HG03354 (cell line): Measurements from ENCODE around the gene TMEM151A.

Experiments used
- ATAC-seq: cut with Tn5 transposase; IDR thresholded peaks from one replicate; pipeline ENCODE4 v1.9.1; 2021; ENCODE audit warnings: mild to moderate bottlenecking; ENCODE audit not compliant: unreplicated experiment, poor library complexity, severe bottlenecking

TMEM151A gene

GRCh38 chr11:66333220-66333877, 41.7 kb downstream of the TMEM151A start:
- no peak for ATAC-seq

GRCh38 chr11:66333896-66334604, 42.4 kb downstream of the TMEM151A start:
- ATAC-seq: no peak

DNA sequence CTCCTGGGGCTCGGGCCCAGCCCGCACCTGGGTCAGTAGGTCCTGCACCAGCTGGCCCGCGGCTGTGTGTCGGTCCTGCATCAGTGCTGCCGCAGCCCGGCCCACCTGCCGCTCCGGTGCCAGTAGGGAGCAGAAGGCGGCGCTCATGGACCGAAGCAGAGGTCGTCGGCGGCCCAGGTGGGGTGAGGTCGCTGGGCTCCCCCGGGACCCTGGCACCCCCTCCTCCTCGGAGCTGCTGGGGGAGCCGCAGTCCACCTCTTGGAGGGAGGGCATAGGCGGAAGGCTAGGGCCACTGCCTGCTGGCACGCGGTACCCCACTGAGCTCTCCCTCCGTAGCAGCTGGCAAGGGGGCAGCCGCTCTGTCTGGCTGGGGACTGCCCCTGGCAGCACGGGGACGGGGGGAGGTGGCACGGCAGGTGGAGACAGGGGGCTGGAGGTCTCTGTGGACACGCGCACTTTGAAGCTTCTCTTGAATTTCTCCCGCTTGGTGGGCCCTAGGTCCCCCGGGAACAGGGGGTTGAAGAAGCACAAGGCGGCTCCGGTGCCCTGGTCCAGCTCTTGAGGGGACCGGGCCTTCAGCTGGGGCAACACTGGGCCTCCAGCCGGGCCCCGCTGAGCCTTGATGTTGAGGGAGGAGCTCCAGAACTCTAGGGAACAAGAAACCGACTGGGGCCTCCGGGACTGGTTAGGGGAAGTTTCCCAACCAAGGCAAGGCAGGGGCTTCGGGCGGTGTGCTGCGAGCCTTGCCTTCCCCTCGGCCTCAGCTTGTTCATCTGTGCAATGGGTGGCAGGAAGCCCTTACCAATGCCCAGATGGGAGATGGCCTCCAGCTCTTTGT, 43.1 kb downstream of the TMEM151A start:
- ATAC-seq: no peak

GRCh38 chr11:66335531-66336233, 44.0 kb downstream of the TMEM151A start:
- ATAC-seq: no peak

DNA sequence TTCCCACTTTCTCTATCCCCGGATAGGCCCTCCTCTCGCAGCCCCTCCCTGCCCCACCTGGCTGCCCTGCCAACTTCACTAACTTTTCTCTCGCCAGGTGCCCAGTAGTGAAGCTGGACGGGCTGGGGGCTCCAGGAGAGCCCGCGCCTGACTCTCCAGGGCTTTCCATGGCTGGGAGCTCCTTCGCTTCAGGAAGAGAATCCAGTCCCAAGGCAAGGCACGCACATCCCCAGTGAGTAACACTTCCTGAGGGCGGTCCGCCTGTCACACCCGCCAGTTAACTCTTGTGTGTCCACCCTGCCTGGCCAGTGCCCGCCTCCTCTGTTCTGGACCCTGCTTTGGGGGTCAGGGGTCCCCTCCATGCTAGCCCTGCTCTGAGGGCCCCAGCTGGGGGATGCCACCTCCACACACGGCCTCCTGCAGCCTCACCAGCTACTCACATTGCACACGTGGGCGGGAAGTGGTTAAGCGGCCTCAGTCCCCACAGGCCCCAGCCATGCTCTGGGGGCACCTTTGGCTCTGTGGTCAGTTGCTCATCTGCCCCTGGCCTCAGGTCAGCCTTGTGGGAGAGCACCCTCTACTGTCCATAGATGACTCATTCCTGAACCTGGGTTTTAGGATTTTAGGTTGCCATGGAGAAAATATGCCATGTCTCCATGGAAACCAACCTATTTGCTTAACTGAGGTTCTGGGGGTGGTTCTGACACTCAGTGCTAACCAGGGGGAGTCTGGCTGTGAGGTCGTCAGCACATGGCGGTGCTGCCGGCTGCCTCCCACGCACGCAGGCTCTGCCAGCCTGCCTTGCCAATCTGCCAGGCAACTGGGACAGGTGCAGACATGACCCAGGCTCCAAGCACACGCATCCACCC, 44.8 kb downstream of the TMEM151A start, which contains the start of gene RIN1:
RIN1 (minus strand) TSS at position 201 of the 869 bp plus-strand sequence; CDS start at position 169, 32 bp downstream.
- peak; percentile 59 for ATAC-seq

DNA sequence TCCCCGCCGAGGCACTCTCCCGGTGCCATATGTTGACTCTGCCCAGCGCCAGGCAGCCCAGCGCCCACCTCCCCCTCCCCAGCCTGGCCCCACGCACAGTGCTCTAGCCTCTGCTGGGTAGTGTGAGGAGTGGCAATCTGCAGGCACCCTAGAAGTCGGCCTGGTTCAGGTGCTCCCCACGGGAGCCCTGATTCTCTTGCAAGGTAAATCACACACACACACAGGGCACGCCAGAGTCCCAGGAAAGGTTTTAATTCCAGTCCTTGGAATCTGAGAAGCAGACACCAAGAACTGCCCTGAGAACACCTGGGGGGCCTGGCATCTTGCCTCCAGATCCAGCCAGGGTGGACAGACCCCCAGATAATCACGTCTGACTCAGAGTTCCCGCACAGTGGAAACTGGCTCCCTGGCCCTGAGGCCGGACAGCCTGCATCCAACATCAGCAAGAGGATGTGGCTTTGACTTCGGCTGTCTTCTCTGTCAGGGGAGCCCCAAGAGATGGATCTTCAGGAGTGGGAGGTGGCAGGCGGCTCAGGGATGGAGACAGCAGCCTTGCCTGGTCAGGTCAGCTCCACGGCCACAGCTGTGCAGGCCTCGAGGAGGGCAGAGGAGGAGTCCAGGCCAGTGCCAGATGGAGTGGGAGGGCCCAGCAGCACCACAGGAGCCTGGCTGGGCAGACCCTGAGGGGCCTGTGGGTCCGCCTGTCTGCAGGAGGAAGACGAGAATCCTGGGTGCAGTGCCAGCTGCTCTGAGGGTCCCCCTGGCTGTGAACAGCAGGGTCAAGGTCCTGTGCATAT, 45.6 kb downstream of the TMEM151A start:
- ATAC-seq: peak; percentile 8

DNA sequence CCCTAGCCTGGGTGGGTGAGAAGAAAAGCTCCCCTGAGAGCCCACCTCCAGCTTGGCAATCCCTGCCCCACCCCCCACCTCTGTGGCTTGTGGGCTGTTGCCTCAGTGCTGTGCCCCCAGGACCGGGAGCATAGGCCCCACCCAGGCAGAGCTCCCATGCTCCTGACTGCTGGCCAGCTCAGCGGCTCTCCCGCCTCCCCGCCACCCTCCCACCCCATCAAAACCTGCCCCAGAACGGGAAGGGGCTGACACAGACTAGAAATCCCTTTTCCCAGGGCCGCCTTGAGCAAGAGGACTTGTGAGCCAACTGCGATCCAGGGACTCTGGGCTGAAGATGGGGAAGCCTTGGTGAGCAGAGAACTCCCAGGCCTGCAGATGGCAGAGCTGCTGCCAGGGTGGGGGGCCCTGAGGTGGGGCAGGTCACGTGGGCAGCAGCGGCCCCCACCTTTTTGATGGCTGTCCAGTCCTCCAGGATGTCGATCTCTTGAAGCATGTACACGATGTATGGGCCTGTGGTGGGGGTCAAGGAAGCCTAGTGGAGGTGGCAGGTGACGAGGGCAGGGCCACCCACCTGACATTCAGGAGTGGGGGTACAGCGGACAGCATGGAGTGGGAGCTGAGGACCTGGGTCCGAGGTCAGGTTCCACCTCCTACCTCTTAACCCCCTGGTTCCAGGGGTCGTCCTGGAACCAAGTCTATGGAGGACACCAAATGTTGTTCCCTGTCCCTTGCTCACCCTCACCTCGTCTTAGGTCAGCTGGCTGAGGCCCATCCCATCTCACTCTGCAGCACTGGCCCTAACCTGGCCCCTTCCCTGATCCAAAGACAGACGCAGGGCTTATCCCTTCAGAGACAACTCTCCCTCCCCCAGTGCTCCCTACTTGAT, 46.8 kb downstream of the TMEM151A start:
- ATAC-seq: no peak

DNA sequence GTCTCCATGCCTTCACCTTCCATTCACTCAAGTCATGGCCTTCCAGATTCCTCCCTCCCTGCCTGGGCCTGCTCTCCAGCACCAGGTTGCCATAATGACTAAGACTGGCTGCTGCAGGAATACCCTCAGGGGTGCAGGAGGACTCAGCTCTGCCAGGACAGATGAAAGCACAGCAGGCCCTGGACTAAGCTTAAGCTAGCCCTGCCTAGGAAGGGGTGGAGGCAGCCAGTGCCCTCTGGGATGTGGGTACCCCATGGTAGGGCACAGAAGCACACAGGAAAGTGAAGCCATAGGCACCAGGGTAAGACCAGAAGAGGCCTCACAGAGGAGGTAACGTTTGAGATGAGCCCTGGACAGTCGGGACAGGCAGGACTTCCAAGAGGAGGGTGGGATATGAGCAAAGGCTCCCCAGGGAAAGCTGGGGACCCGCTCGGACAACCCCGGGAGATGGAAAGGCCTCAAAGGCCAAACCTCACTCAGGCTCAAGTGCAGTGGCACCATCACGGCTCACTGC, 47.5 kb downstream of the TMEM151A start:
- ATAC-seq: no peak

DNA sequence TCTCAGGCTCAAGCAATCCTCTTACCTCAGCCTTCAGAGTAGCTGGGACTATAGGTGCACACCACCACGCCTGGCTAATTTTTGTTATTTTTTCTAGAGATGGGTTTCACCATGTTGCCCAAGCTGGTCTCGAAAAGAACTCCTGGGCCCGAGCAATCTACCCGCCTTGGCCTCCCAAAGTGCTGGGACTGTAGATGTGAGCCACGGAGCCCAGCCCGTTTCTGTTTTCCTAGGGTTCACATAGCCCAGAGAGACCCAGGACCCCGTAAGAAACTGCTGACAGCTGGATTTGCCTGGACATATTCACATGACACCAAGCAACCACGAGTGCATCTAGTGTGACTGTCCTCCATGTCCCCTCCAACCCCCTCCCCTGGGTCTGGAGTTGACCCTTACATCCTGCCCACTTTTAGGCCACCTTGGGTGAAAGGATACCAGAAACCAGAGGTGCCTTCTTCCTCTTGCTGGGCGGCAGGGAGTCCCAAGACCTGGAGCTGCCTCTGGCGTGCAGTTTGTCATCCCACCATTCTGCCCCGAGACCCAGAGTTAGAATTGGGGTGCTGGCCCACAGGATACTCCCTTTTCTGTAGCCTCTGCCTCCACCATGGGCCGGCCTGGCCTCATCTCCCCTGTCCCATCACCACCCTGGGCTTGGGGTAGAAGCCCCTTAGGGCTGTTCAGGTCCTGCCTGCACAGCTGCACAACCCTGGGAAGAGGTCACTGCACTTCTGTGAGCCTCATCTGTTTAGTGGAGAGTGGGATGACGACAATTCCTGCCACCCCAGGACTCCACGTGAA, 48.2 kb downstream of the TMEM151A start:
- no peak for ATAC-seq

GRCh38 chr11:66340596-66341501, 49.2 kb downstream of the TMEM151A start:
- no peak for ATAC-seq

DNA sequence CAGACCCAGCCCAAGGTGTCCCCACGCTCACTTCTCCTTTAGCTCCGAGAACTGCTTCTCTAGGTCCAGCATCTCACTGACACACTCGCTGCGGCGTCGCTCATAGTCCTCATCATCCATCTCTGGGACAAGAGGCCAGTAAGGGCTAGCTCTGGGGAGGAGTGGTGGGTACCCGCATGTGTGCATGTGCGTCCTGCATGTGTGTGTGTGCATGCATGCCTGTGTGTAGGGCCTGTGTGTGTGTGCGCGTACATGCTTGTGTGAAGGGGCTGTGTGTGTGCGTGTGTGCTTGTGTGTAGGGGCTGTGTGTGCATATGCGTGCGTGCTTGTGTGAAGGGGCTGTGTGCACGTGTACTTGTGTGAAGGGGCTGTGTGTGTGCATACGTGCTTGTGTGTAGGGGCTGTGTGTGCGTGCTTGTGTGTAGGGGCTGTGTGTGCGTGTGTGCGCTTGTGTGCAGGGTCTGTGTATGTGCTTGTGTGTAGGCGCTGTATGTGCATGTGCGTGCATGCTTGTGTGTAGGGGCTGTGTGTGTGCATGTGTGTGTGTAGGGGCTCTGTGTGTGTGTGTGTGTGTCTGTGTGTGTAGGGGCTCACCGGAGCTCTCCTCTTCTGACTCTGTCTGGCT, 49.9 kb downstream of the TMEM151A start:
- no peak for ATAC-seq

GRCh38 chr11:66343176-66343575, 51.5 kb downstream of the TMEM151A start:
- ATAC-seq: no peak

DNA sequence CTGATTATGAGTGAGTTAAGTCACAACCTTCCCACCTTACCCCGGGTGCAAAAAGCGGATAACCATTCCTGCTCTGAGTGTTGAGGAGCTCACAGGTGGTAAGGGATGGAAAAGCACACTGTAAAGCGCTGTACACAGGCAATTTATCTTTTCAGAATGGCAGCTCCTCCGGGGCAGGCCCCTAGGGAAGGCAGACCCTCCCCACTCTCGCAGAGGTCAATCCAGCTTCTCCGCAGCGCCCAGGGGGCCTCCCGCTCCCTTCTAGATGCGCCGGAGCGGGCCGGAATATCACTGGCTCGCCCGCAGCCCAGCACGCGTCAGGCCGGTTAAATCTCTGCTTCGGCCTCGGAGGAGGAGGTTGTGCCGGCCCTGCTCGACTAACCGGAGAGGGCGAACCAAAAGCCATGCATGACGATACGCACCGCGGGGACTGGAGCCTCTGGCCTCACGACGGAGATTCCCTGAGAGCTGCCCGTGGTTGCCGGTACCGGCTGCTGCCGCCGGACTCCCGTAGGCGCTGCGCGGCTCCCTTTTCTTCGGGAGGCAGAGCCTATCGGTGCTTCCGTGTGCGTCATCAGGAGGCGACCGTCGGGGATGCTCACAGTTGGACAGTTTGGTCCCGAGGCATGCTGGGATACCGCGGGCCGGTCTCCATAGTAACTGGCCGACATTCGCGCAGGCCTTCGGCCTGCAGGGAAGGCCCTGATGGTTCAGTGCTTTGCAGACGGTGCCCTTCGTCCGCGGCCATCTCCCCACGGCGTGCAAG, 53.0 kb downstream of the TMEM151A start, which contains the start of gene BRMS1:
BRMS1 (minus strand) TSS at position 555 of the 766 bp plus-strand sequence. CDS start 2,870 bp downstream, outside the sequence.
- ATAC-seq: peak; percentile 70

GRCh38 chr11:66345316-66345649, 53.6 kb downstream of the TMEM151A start:
- ATAC-seq: peak; percentile 17
